ENCODE results near the gene SPTBN1.
"Not testable (repeated sequence)": the region's sequence is repeated elsewhere in the genome, so short reads cannot be mapped to it uniquely, and the experiment has no call there.

Gene SPTBN1

DNA sequence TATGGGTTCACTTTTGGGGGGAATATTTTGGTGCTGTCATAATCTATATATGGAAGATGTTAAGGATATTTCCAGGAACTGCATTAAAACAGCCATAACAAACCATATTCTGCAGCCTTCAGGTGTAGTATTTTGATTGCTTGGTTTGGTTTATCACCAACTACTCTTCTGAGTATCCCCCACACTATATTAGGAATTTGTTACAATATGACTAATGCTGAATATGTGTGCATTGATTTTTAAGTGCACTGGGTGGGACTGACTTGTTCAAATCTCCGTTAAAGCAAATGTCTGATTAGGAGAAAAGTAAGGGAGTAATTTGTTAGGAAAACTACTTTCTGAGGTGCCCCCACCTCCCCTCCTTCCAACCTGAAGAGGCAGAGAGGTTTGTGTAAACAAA is 47.7 kb downstream of the SPTBN1 start:
- DNase-seq (ENCODE audit: low spot score) = no peak

DNA sequence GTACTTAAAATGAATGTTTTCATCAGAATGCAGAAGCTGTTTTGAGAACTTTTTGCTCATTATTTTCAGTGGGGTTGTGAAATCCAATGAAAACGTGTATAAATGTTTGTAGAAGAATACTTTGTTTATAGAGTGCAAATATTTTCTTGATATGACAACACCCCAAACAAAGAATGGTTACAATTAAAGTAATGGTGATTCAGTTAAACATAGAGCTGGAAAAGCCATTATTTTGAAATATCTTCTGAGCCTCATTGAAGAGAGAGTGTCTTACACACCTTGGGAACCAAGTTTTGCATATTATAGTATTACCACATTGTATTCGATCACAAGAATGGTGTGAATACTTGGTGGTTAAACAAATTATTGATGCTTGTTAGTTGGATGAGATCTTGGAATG is 48.7 kb downstream of the SPTBN1 start:
- DNase-seq (ENCODE audit: low spot score) = no peak

DNA sequence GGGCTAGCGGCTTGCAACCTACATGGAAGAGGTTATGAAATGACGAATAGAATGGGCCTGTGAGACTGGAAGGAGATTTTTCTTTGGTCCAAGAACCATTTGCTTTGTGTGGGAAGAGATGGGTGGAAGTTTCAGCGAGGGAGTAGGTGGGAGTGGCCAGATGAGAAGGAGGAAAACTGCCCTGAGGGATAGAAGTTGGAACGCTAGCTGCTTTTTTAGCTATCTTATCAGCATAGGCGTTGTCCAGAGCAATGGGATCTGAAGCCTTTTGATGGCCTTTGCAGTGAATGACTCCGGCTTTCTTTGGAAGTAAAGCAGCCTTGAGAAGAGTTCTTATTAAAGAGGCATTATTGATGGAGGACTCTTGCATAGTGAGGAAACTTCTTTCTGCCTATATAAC is 52.4 kb downstream of the SPTBN1 start:
- DNase-seq (ENCODE audit: low spot score) = no peak

DNA sequence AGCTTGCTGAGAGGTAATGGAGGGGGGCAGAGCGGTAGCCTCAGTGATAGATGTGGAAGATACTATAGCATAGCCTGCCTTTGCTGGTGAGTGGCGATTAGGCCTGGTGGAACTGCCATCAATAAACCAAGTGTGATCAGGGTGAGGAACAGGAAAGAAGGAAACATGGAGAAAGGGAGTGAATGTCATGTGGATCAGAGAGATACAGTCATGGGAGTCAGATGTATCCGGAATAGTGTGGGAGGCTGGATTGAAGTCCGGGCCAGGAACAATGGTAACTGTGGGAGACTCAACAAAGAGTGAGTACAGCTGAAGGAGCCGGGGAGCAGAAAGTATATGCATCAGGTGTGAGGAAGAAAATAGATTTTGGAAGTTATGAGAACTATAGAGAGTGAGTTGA is 52.9 kb downstream of the SPTBN1 start:
- not testable (repeated sequence) for DNase-seq (ENCODE audit: low spot score)

DNA sequence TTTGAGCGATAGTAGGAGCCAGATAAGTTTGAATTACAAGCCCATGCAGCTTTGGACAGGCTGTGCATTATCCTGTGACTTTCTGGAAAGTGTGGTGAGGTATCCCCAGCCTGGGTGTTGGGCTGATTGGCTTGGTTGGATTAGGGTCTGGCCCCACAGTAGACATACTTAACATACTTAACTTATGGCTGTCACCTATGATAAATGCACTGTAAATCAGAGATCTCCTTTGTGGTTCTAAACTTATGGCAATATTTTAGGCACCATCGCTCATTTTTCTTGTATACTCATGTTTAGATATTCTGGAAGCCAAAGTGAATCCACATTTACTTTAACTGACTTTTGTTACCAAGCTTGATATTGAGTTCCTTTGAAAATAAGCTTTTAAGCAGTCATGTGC is 54.8 kb downstream of the SPTBN1 start:
- no peak for DNase-seq (ENCODE audit: low spot score)

DNA sequence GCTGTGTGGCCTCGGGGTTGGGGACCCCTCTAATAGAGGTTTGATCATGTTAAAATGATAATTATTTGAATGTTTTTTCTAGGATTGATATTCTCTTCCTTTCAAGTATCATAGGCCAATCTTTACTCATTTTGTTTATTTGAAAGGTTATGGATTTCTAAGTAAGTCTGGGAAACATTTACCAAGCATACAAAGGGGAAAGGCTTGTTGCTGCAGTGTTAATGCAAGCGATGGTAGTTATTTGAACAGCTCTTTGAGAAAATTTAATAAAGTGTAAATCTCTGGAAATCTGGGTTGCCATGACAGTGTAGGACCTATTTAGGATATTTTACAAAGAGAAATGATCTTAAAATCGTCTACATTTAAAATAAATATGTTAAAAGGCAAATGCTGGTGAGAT is 56.1 kb downstream of the SPTBN1 start:
- no peak for DNase-seq (ENCODE audit: low spot score)

DNA sequence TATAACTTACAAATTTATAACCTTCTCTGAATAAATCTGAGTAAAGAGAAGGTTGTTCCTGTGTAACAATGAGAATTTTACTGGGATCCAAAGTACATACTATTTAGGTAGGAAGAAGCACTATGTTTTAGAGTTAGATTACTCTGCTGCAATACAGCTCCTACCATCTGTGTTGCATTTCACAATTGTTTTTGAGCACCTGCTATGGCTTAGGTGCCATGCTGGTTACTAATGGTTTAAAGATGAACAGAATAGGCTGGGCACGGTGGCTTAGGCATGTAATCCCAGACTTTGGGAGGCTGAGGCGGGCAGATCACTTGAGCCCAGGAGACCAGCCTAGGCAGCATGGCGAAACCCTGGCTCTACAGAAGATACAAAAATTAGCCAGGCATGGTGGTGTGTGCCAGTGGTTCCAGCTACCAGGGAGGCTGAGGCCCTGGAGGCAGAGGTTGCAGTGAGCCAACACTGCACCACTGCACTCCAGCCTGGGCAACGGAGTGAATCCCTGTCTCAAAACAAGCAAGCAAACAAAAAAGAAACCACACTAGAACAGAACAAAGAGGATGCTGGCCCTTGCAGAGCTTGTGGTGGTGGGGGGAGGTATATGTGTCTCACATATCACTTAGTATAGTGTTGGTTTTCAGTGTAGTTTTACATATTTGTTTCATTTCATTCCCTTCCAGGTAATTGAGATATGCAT is 56.7 kb downstream of the SPTBN1 start:
- DNase-seq (ENCODE audit: low spot score) = no peak

DNA sequence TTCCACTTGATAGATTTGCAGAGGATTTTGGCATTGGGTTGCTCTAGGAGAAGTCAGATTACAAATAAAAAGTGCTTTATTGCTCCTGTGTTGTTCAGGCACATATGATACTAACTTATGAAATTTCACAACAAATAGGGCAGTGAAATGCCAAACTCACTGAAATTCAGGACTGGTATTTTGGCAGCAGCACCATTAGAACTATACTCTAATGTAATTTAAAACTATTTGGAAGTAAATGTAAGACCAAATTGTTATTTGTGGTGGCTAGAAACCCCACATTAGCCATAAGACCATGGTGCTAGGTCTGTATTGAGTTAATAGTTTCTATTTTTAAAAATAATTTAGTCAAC is 57.2 kb downstream of the SPTBN1 start:
- no peak for DNase-seq (ENCODE audit: low spot score)

DNA sequence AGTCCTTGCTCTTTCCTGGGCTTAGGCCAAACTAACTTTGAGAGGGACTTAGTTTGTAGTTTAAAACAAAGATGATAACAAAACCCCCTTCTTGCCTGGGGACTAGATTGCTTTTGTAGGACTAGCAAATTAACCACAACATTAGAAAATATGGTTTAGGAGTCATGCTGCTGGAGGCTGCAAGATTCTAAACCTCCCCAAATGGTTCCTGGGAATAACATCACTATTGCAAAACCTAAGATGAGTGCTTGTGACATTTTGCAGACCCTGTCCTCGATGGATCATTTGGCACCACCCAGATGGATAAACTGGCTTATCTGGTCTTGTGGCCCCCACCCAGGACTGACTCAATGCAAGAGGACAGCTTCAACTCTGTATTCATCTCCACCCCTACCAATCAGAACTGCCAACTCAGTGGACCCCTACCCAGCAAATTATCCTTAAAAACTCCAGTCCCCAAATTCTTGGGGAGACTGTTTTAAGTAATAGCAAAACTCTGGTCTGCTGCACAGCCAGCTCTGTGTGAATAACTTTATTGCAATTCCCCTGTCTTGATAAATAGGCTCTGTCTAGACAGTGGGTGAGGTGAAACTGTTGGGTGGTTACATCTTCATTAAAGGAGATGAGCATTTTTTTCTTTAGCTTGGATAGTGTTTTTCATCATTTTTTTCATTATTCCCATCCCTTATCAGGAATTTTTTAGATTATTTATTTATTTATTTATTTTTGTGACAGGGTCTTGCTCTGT is 58.9 kb downstream of the SPTBN1 start:
- DNase-seq (ENCODE audit: low spot score) = no peak

DNA sequence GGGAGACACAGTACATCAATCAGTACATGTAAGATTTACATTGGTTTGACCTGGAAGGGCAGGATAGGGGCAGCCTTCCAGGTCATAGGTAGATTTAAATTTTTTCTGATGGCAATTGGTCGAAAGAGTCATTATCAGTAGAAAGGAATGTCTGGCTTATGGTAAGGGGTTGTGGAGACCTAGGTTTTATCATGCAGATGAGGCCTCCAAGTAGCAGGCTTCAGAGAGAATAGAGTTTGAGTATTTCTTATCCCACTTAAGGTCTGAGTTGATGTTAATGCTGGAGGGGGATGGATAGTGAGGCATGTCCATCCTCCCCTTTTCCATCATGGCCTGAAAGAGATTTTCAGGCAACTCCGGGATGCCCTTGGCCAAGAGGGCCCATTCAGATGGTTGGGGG is 60.7 kb downstream of the SPTBN1 start:
- no peak for DNase-seq (ENCODE audit: low spot score)

DNA sequence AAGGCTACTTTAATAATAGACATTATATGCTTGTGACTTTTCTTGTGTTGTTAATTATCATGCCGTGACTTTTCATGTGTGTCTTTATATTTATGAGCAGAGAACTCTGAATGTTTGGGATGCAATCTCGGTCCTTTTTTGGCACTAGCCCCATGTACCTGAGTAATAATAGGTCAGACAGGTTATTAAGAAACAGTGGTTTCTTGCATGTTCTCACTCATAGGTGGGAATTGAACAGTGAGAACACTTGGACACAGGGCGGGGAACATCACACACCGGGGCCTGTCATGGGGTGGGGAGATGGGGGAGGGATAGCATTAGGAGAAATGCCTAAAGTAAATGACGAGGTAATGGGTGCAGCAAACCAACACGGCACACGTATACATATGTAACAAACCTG is 61.9 kb downstream of the SPTBN1 start:
- DNase-seq (ENCODE audit: low spot score) = not testable (repeated sequence)

DNA sequence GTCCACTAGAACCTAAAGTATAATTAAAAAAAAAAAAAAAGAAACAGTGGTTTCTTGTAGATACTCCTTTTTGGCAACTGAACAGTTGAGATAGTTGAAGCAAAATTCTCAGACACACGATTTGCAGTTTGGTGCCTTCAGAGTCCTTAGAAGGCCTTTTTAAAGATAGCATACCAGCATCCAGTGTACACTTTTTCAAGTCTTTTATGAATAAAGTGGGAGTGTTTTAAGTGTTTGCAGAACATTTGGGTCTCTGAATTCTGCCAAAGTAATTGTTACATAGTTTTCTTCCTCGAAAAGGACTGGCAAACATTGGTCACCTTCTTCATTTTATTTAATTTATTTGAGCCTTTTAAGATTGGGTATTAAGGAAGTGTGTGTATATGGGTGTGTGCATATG is 62.3 kb downstream of the SPTBN1 start:
- DNase-seq (ENCODE audit: low spot score) = no peak

DNA sequence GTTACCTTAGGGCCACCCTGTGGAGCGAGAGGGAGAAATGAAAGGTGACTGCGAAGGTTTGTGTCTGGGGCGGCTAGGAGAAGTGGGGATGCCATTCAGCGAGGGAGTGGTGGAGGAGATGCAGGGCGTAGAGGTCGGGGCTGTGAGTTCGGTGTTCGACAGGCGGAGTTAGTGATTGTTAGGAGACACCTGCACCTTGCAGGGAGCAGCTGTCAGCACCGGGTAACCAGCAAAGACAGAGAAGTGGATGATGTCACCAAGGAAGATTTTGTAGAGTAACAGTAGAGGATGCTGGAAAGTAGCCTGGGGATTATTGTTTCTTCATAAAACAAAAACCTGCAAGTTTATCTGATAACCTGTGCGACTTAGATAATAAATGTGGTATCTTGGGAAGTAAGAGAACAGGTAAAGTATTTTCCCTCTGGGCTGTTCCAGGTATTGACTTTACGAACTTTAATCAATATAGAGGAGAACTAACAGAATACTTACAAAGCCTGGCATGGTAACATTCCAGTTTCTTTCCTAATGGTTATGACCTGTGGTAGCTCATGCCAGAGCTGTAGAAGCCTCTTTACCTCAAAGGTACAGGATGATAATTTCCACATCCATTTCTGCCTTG is 63.8 kb downstream of the SPTBN1 start:
- DNase-seq (ENCODE audit: low spot score) = no peak

DNA sequence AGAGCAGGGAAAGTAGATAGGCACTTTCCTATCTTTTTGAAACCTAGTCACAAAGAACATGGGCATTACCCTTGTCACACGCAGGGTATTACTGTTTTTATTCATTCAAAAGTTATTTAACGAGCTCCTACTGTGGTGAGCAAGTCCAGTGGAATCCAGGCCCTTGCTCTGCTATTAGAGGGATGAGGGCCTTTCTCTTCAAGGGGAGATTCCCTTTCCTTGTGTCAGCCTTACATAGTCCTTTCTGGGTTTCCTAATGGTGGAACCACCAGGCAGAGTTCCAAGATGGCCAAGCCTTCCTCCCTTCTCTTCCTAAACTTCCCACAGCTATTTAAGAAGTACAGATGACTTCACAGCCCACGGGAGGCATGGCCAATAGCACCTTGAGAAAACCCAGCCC is 64.6 kb downstream of the SPTBN1 start:
- DNase-seq (ENCODE audit: low spot score) = no peak

DNA sequence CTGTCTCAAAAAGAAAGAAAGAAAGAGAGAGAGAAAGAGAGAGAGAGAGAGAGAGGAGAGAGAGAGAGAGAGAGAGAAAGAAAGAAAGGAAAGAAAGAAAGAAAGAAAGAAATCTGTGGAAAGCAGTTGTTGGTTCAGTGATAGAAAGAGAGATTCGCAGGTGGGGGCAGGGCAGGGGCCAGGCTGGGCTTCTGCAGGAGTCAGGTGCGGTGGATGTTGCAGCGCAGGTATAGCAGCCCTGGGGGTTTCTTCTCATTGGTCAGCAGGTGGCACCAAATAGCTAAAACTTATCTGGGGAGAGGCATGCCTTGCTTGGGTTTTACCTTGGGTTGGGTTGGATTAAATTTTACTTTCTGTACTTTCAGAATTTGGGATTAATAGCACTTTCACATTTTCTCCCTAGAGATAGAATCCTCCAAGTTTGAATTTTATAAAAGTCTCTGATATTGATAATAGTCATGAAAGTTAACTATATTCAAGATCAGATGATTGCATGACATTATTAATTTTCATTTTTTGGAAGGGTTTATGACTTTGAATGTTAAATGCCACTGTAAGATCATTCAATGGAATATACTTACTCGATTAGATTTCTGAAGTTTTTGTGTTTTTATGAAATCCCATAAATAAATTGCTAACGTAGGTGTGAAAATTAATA is 66.6 kb downstream of the SPTBN1 start:
- DNase-seq (ENCODE audit: low spot score) = peak; percentile 72

DNA sequence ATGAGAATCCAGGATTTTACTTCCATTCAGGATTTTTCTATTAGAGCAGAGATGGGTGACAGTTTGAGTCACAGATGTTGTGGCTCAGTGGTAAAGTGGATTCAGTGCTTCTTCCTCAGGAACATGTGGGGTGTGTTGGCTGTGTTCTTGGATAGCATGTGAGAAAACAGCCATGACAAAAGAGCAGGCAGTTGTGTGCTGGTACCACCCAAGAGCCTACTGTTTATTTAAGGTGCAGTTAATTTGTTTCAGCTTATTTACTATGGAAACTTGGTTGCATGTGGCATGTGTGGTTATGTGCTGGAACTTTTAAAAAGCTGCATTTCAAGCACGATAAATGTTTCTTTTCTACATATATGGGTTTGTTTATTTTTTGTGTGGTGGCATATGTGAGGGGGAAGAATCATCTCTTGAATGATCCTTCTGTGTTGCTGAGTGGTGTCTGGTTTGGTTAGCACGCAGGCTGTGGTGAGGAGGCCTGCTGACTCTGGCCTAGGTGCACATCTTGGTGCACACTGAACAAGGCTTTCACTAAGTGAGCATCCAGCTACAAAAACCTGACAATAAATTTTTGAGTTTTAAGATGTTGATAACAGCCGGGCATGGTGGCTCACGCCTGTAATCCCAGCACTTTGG is 67.3 kb downstream of the SPTBN1 start:
- DNase-seq (ENCODE audit: low spot score) = no peak

DNA sequence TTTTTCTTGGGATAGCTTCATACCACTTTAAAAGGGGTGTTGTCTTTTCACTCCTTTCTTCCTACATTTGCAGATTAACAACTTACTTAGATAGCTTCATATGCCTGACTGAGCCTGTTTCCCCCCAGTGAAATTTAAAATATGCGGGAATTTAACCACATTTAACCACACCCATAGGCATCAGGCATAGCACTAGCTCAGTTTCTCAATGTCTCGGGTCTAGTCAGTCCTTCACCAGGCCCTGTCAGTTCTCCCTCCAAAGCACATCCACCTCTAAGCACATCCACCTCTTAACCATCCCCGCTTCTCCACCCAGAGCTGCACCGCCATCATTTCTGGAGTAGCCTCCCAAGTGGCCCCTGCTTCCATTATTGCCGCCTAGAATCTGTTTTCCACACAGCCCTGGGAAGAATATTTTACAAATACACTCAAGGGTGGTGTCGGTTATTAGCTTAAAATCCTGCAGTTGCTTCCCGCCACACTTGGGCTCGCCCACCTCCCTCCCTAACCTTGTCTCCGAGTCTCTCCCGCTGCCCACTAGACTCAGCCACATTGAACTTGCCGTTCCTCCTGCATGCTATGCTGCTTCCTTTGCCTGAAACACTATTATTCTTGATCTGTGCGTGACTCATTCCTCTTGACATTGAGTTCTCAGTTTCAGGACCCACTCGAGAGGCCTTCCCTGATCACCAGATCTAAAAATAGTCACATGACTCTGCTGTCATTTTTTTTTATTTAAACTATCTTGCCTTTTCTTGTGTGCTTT is 68.3 kb downstream of the SPTBN1 start:
- no peak for DNase-seq (ENCODE audit: low spot score)

DNA sequence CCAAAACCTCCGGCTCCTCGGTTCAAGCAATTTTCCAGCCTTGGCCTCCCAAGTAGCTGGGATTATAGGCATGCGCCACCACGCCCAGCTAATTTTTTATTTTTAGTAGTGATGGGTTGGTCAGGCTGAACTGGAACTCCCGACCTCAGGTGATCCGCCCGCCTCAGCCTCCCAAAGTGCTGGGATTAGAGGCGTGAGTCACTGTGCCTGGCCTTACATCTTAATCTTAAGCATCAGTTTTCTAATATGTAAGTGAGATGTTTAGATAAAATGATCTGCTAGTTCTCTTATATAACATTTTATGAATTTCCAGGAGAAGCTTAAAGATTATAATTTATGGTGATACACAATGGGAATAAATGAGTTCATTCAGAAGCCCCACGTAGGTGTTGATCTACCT is 69.2 kb downstream of the SPTBN1 start:
- DNase-seq (ENCODE audit: low spot score) = no peak

DNA sequence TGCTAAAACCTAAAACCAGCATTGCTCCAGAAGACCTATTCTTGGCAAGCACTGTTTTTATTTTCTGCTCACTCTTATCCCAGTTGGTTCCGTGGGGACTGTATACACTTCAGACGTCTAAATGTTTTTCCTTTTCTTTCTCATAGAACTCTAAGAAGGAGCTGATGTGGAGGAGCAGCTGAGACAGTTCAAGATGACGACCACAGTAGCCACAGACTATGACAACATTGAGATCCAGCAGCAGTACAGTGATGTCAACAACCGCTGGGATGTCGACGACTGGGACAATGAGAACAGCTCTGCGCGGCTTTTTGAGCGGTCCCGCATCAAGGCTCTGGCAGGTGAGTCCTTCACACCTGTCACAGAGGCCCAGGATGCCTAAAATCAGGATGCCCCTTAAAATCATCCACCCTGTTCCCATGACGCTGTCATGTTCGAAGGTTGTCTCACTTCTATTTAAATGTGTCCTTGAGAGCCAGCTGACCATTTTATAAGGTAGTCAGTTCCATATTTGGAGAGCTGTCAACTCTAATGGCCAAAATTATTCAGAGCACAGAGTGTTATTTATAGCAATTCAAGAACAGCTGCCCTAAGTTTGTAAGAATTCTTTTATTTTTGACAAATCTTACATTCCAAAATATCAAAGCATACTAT is 70.2 kb downstream of the SPTBN1 start:
- no peak for DNase-seq (ENCODE audit: low spot score)

DNA sequence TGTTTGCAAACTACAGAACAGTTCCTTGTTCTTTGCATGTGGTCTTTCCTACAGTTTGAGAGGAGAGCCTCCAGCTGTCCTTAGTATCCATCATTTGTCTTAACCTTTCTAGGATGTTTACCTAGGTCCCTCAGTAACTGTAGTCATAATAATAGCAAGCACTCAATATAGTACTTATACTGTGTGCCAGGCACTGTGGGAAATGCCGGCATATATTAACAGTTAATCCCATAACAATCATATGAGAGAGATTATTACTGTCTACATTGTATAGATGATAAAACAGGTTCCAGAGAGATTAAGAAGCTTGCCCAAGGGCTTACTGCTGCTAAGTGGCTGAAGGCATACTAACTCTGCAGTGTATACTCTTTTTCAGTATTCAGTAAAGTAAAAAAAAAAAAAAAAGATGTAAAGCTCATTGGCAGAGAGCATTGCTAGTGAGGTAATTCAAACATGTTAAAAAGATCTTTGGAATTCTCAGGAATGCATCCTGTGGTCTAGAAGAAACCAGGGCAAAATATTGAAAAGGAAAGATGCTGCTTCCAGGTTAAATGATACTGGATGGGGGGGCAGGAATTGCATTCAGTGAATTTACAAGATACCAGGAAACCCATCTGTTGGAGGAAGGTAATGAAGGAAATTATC is 72.3 kb downstream of the SPTBN1 start:
- DNase-seq (ENCODE audit: low spot score) = no peak

DNA sequence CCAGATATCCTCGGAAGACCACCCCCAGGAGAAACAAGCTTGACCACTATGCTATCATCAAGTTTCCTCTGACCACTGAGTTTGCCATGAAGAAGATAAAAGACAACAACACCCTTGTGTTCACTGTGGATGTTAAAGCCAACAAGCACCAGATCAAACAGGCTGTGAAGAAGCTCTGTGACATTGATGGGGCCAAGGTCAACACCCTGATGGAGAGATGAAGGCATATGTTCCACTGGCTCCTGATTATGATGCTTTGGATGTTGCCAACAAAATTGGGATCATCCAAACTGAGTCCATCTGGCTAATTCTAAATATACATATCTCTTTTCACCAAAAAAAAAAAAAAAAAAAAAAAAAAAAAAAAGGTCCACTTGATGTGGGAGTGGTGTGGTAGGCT is 73.4 kb downstream of the SPTBN1 start:
- DNase-seq (ENCODE audit: low spot score) = not testable (repeated sequence)

Measured in germinal center (tissue), 1 donor.